ENCODE data around the gene SMIM35. TPM values are rescaled to one million over a fixed set of nuclear protein-coding genes. Genes with fewer than 3 reads are reported as not detected.

The SMIM35 gene
- total and polyA plus RNA-seq, 2 of the 4 experiments (the other 2 are of a cell fraction) = not detected

GRCh38 chr11:118090545-118091162, 3.9 kb upstream of the SMIM35 start:
- H3K56ac ChIP-seq (ENCODE audit: extremely low read depth, insufficient read depth, low read length) = no peak overlapping the region
- no peak overlapping the region for H4K91ac ChIP-seq (ENCODE audit: insufficient read depth, low read depth, low read length)
- no peak overlapping the region for H3K23ac ChIP-seq (ENCODE audit: low read depth, low read length)
- H3K4me2 ChIP-seq (ENCODE audit: low read depth, low read length) = no peak overlapping the region
- H2AK5ac ChIP-seq (ENCODE audit: low read depth, low read length) = no peak overlapping the region
- in situ Hi-C loops (cut with MboI; ENCODE audit: low sequenced_read_pairs) (no loop called here), intact Hi-C loops (cut with micrococcal nuclease) (no loop called here), dilution Hi-C loops (cut with HindIII; ENCODE audit: low sequenced_read_pairs, unreplicated experiment) (no loop called here)
- no peak overlapping the region for H2BK20ac ChIP-seq (ENCODE audit: low read depth, low read length)
- TF ChIP-seq SMC3 (IDR thresholded peaks at IDR 0.05; ENCODE audit: low read depth, low read length) (no peak), FOS (IDR thresholded peaks at IDR 0.05; ENCODE audit: low read depth, low read length) (no peak), MXI1 (IDR thresholded peaks at IDR 0.05; ENCODE audit: borderline replicate concordance, low read depth, low read length) (no peak), MAZ (IDR thresholded peaks at IDR 0.05; ENCODE audit: borderline replicate concordance, low read depth, low read length) (no peak), BHLHE40 (IDR thresholded peaks at IDR 0.05; ENCODE audit: low read depth, low read length) (no peak), USF2 (IDR thresholded peaks at IDR 0.05; ENCODE audit: low read depth, low read length) (no peak), RAD21 (IDR thresholded peaks at IDR 0.05; ENCODE audit: low read length) (no peak), CEBPB (IDR thresholded peaks at IDR 0.05; ENCODE audit: low read depth, low read length) (no peak), CTCF (conservative IDR thresholded peaks at IDR 0.05; ENCODE audit: low read depth, low read length) (no peak)
- no peak overlapping the region for H3K18ac ChIP-seq (ENCODE audit: low read depth, low read length)
- H3K27ac ChIP-seq (ENCODE audit: insufficient read depth, low read length) = no peak overlapping the region
- H3K27me3 ChIP-seq (ENCODE audit: control insufficient read depth, insufficient read depth, low read length) = no peaks in the 10 kb centered on the region; the same call in none of the 2 replicates
- no peak overlapping the region for H2BK15ac ChIP-seq (ENCODE audit: low read depth, low read length)
- no peak overlapping the region for H4K5ac ChIP-seq (ENCODE audit: low read depth, low read length)
- ChIA-PET POLR2A (ENCODE audit: unreplicated experiment) (no interaction called here), CTCF (no interaction called here)
- H2AK9ac ChIP-seq (replicated peaks; ENCODE audit: low read depth, low read length, poor library complexity) = no peak overlapping the region
- H2BK5ac ChIP-seq (ENCODE audit: low read depth, low read length, poor library complexity, severe bottlenecking) = no peak overlapping the region
- H3K4ac ChIP-seq (ENCODE audit: low read depth, low read length) = no peak overlapping the region
- DNase-seq = no peak
- no TSS peak for BruUV-seq (replicated peaks)
- ATAC-seq (ENCODE audit: low read depth) = no peak
- WGBS, 2 experiments (ENCODE audit: extremely low coverage in 2 of 2, insufficient read length in 1 of 2) = 80% methylated on average over 1 of the region's 7 CpGs; no CpG with 5 or more reads in 1 of the 2 experiments
- no peak overlapping the region for H3K4me3 ChIP-seq (ENCODE audit: insufficient read depth, low read depth, low read length)
- H3K14ac ChIP-seq (replicated peaks; ENCODE audit: low read depth, low read length) = no peak overlapping the region
- no peak overlapping the region for H4K8ac ChIP-seq (ENCODE audit: low read depth in 2 of 2, low read length in 2 of 2)
- no peaks in the 10 kb centered on the region for H3K79me1 ChIP-seq (ENCODE audit: low read depth in 1 of 2, low read length in 2 of 2)
- no peak overlapping the region for H2AFZ ChIP-seq (replicated peaks; ENCODE audit: low read length, poor library complexity)
- H3K36me3 ChIP-seq (ENCODE audit: control insufficient read depth, insufficient read depth, low read length) = no peaks in the 10 kb centered on the region
- H2BK120ac ChIP-seq (ENCODE audit: low read depth, low read length) = no peak overlapping the region
- no peaks in the 10 kb centered on the region for H3K9me1 ChIP-seq (ENCODE audit: insufficient read depth, low read length)
- H3K9me3 ChIP-seq (ENCODE audit: control insufficient read depth, insufficient read depth, low read length) = no peaks in the 10 kb centered on the region
- no peaks in the 10 kb centered on the region for H4K20me1 ChIP-seq (ENCODE audit: insufficient read depth, low read length)
- H3K9ac ChIP-seq (ENCODE audit: low read depth, low read length) = no peak overlapping the region
- H3K4me1 ChIP-seq (ENCODE audit: control insufficient read depth, insufficient read depth, low read length) = no peaks in the 10 kb centered on the region
